GM23248 (cell line): ENCODE results near the gene RRP8. TPM values are rescaled to one million over a fixed set of nuclear protein-coding genes. Genes with fewer than 3 reads are reported as not detected.

ENCODE experiments used
- DNase-seq: peaks from one replicate; pipeline ENCODE4 v3.0.0-alpha.2; 2015
- H2AFZ ChIP-seq: fragments of 200-600 bp; sonication (generic); 2 replicates; pipeline ENCODE4 v1.6.1; 2016; ENCODE audit warnings: antibody characterized with exemption
- H3F3A ChIP-seq: fragments of 200-600 bp; sonication (generic); 2 replicates; pipeline ENCODE4 v1.6.1; 2016; ENCODE audit warnings: mild to moderate bottlenecking, antibody characterized with exemption, mixed run types; ENCODE audit not compliant: insufficient read depth
- H3K27ac ChIP-seq: fragments of 200-600 bp; sonication (generic); 2 replicates; pipeline ENCODE4 v1.5.1; 2016; ENCODE audit warnings: mild to moderate bottlenecking
- H3K27me3 ChIP-seq: fragments of 200-600 bp; sonication (generic); replicated peaks from 2 replicates; pipeline ENCODE4 v1.6.1; 2016; ENCODE audit warnings: mild to moderate bottlenecking; ENCODE audit not compliant: insufficient read depth
- H3K36me3 ChIP-seq: fragments of 200-600 bp; sonication (generic); 2 replicates; pipeline ENCODE4 v1.6.1; 2016; ENCODE audit warnings: low read depth, mild to moderate bottlenecking
- H3K4me1 ChIP-seq: fragments of 200-600 bp; sonication (generic); 2 replicates; pipeline ENCODE4 v1.6.1; 2016; ENCODE audit warnings: mild to moderate bottlenecking; ENCODE audit not compliant: insufficient read depth
- H3K4me2 ChIP-seq: fragments of 200-600 bp; sonication (generic); one replicate; pipeline ENCODE4 v1.6.1; 2016; ENCODE audit warnings: mild to moderate bottlenecking; ENCODE audit not compliant: unreplicated experiment
- H3K4me3 ChIP-seq: fragments of 200-600 bp; sonication (generic); 2 replicates; pipeline ENCODE4 v1.5.1; 2016; ENCODE audit warnings: mild to moderate bottlenecking
- H3K79me2 ChIP-seq: fragments of 200-600 bp; sonication (generic); 2 replicates; pipeline ENCODE4 v1.6.1; 2016; ENCODE audit warnings: mild to moderate bottlenecking; ENCODE audit not compliant: insufficient read depth
- H3K9ac ChIP-seq: fragments of 200-600 bp; sonication (generic); 2 replicates; pipeline ENCODE4 v1.6.1; 2016; ENCODE audit warnings: mild to moderate bottlenecking
- H3K9me2 ChIP-seq: fragments of 200-600 bp; sonication (generic); 2 replicates; pipeline ENCODE4 v1.6.1; 2016; ENCODE audit warnings: mixed run types, mild to moderate bottlenecking, moderate library complexity; ENCODE audit not compliant: insufficient read depth
- H3K9me3 ChIP-seq: fragments of 200-600 bp; sonication (generic); one replicate; pipeline ENCODE4 v1.6.1; 2017; ENCODE audit warnings: low read depth
- H4K20me1 ChIP-seq: fragments of 200-600 bp; sonication (generic); 2 replicates; pipeline ENCODE4 v1.6.0; 2016; ENCODE audit not compliant: insufficient read depth
- EZH2 ChIP-seq: fragments of 200-600 bp; sonication (generic); IDR thresholded peaks from 2 replicates; pipeline ENCODE4 v1.6.1; 2018; ENCODE audit warnings: antibody characterized with exemption, mild to moderate bottlenecking; ENCODE audit not compliant: insufficient read depth, poor library complexity, severe bottlenecking
- EZH2phosphoT487 ChIP-seq: fragments of 200-600 bp; sonication (generic); IDR thresholded peaks from 2 replicates; pipeline ENCODE4 v1.6.1; 2018; ENCODE audit warnings: antibody characterized with exemption, moderate library complexity, mild to moderate bottlenecking, low read depth; ENCODE audit not compliant: insufficient read depth
- WGBS, 2 experiments: methylation state at CpG; one replicate each; pipeline ENCODE4 v1.1.6; 2015 to 2017; ENCODE audit warnings: low lambda C conversion rate in 2 of 2, low coverage in 1 of 2; ENCODE audit errors: missing lambda C conversion rate in 2 of 2; 5-methylcytosine and 5-hydroxymethylcytosine counted together
- in situ Hi-C: fragments of 300-500 bp; cut with MboI; formaldehyde crosslinking; loops from 2 replicates; pipeline ENCODE4 v1.15.0; 2020
- polyA plus RNA-seq: library from polyadenylated mRNA; unstranded; fragments of >200 nt; fragmentation: Nextera tagmentation; extraction: Ambion mirVana; gene quantifications from 2 replicates; pipeline ENCODE4 v1.2.1, GENCODE V29; 2016
- total RNA-seq: library from RNA; depleted of rRNA; stranded (reverse); fragments of >200 nt; shearing (Covaris generic); gene quantifications from 2 replicates; pipeline ENCODE4 v1.2.3, GENCODE V29; 2014

RRP8 gene
- total and polyA plus RNA-seq, 2 experiments from 2014 or later = 8.5 to 24.4 TPM

GRCh38 chr11:6625156-6625831 is 21.9 kb upstream of the RRP8 start:
- H3K27ac ChIP-seq = no peak overlapping the region
- H3K27me3 ChIP-seq = no peaks in the 10 kb centered on the region
- in situ Hi-C loops = no loop called here
- H4K20me1 ChIP-seq = no peaks in the 10 kb centered on the region
- WGBS, 2 experiments = 76 to 78% methylated on average over 12 of the region's 12 CpGs
- no peak overlapping the region for H2AFZ ChIP-seq
- no peak overlapping the region for H3K4me3 ChIP-seq
- H3K9ac ChIP-seq = no peak overlapping the region
- no peak for DNase-seq
- no peak for TF ChIP-seq EZH2
- no peak for TF ChIP-seq EZH2phosphoT487
- no peak overlapping the region for H3K4me2 ChIP-seq
- no peaks in the 10 kb centered on the region for H3K36me3 ChIP-seq
- no peaks in the 10 kb centered on the region for H3K4me1 ChIP-seq
- H3F3A ChIP-seq = no peaks in the 10 kb centered on the region
- no peaks in the 10 kb centered on the region for H3K9me2 ChIP-seq
- H3K9me3 ChIP-seq = no peaks in the 10 kb centered on the region
- H3K79me2 ChIP-seq = no peaks in the 10 kb centered on the region

- H3K9ac ChIP-seq = no peak overlapping the region
- no peak for TF ChIP-seq EZH2phosphoT487
- TF ChIP-seq EZH2 = no peak
- no peak overlapping the region for H3K4me3 ChIP-seq
- H3K9me2 ChIP-seq = no peaks in the 10 kb centered on the region
- no peak overlapping the region for H3K4me2 ChIP-seq
- no peaks in the 10 kb centered on the region for H3K79me2 ChIP-seq
- no peak overlapping the region for H2AFZ ChIP-seq
- no peak overlapping the region for H3K27ac ChIP-seq
- no peaks in the 10 kb centered on the region for H3K9me3 ChIP-seq
- H3K27me3 ChIP-seq = no peaks in the 10 kb centered on the region
- in situ Hi-C loops = no loop called here
- H4K20me1 ChIP-seq = no peaks in the 10 kb centered on the region
- peaks cover 4% of the 10 kb centered on the region; the same call in 1 of the 2 replicates for H3K4me1 ChIP-seq
- no peaks in the 10 kb centered on the region for H3K36me3 ChIP-seq
- peaks cover 1% of the 10 kb centered on the region; the same call in 1 of the 2 replicates for H3F3A ChIP-seq
- DNase-seq = no peak
- 80 to 83% methylated on average over 31 of the region's 31 CpGs for WGBS, 2 experiments
Measured at GRCh38 chr11:6623391-6624363, 20.3 kb upstream of the RRP8 start.

- no peak overlapping the region for H2AFZ ChIP-seq
- in situ Hi-C loops = no loop called here
- H3K9me2 ChIP-seq = no peaks in the 10 kb centered on the region
- H3K36me3 ChIP-seq = no peaks in the 10 kb centered on the region
- no peaks in the 10 kb centered on the region for H3K27me3 ChIP-seq
- peaks cover 13% of the 10 kb centered on the region for H3F3A ChIP-seq
- peaks cover 5% of the 10 kb centered on the region; the same call in 1 of the 2 replicates for H3K79me2 ChIP-seq
- no peak overlapping the region for H3K27ac ChIP-seq
- no peaks in the 10 kb centered on the region for H3K9me3 ChIP-seq
- WGBS, 2 experiments = 88 to 89% methylated on average over 21 to 24 of the region's 24 CpGs
- DNase-seq = no peak
- H3K4me3 ChIP-seq = no peak overlapping the region
- H3K4me1 ChIP-seq = peaks cover 13% of the 10 kb centered on the region
- no peaks in the 10 kb centered on the region for H4K20me1 ChIP-seq
- TF ChIP-seq EZH2 (no peak), EZH2phosphoT487 (no peak)
- H3K4me2 ChIP-seq = no peak overlapping the region
- H3K9ac ChIP-seq = no peak overlapping the region
Measured at GRCh38 chr11:6622261-6623171, 19.1 kb upstream of the RRP8 start.
